Measurements from ENCODE around the gene NFYB.

The NFYB gene

GRCh38 chr12:104155711-104156555 lies 17.9 kb upstream of the NFYB start:
- DNase-seq (ENCODE audit: low read depth), result no peak

GRCh38 chr12:104154806-104155205 lies 16.8 kb upstream of the NFYB start:
- DNase-seq (ENCODE audit: low read depth), result no peak

- DNase-seq (ENCODE audit: low read depth), result no peak
These were observed 16.3 kb upstream of the NFYB start for GRCh38 chr12:104154286-104154685.

- no peak for DNase-seq (ENCODE audit: low read depth)
These were observed 14.8 kb upstream of the NFYB start for GRCh38 chr12:104152685-104153241.

GRCh38 chr12:104150416-104150815 lies 12.4 kb upstream of the NFYB start:
- no peak for DNase-seq (ENCODE audit: low read depth)

- no peak for DNase-seq (ENCODE audit: low read depth)
These were observed 9.3 kb upstream of the NFYB start for GRCh38 chr12:104147346-104147745.

GRCh38 chr12:104143918-104144317 lies 5.9 kb upstream of the NFYB start:
- DNase-seq (ENCODE audit: low read depth), result no peak

GRCh38 chr12:104143002-104143401 lies 5.0 kb upstream of the NFYB start:
- no peak for DNase-seq (ENCODE audit: low read depth)

GRCh38 chr12:104142543-104142942 lies 4.5 kb upstream of the NFYB start:
- no peak for DNase-seq (ENCODE audit: low read depth)

GRCh38 chr12:104138797-104139152 lies 765 bp upstream of the NFYB start:
- no peak for DNase-seq (ENCODE audit: low read depth)

GRCh38 chr12:104137001-104137901 lies 759 bp downstream of the NFYB start:
- peak; percentile 32 for DNase-seq (ENCODE audit: low read depth)

GRCh38 chr12:104136577-104136976 lies 1.4 kb downstream of the NFYB start:
- DNase-seq (ENCODE audit: low read depth), result no peak

GRCh38 chr12:104134882-104135281 lies 3.1 kb downstream of the NFYB start:
- no peak for DNase-seq (ENCODE audit: low read depth)

GRCh38 chr12:104133866-104134265 lies 4.1 kb downstream of the NFYB start:
- DNase-seq (ENCODE audit: low read depth), result no peak

GRCh38 chr12:104133321-104133720 lies 4.7 kb downstream of the NFYB start:
- DNase-seq (ENCODE audit: low read depth), result no peak

- DNase-seq (ENCODE audit: low read depth), result no peak
These were observed 5.6 kb downstream of the NFYB start for GRCh38 chr12:104132351-104132956.

GRCh38 chr12:104131609-104132008 lies 6.4 kb downstream of the NFYB start:
- DNase-seq (ENCODE audit: low read depth), result no peak

GRCh38 chr12:104130760-104131159 lies 7.2 kb downstream of the NFYB start:
- DNase-seq (ENCODE audit: low read depth), result no peak

- DNase-seq (ENCODE audit: low read depth), result no peak
These were observed 11.5 kb downstream of the NFYB start for GRCh38 chr12:104126548-104126947.

- DNase-seq (ENCODE audit: low read depth), result no peak
These were observed 15.7 kb downstream of the NFYB start for GRCh38 chr12:104122298-104122697.

GRCh38 chr12:104121001-104121400 lies 17.0 kb downstream of the NFYB start:
- no peak for DNase-seq (ENCODE audit: low read depth)

- no peak for DNase-seq (ENCODE audit: low read depth)
These were observed 22.4 kb downstream of the NFYB start for GRCh38 chr12:104115587-104115975.

Measured in stimulated activated CD8-positive, alpha-beta memory T cell treated with anti-CD3 and anti-CD28 coated beads, Interleukin-15, amount 100 ng/mL, for 24 hours (primary cell).